ENCODE measurements around the gene LIPI. TPM values are rescaled to one million over a fixed set of nuclear protein-coding genes. Genes with fewer than 3 reads are reported as not detected.

LIPI gene
- total and polyA plus RNA-seq, 10 of the 15 experiments (the other 5 are each of a cell fraction or from before 2014, with no cell fraction given) = 0.05 to 0.32 (median 0.10) TPM; not detected in 5

- no peak for TF ChIP-seq PAX5 (IDR thresholded peaks at IDR 0.05; ENCODE audit: borderline replicate concordance, low read depth, low read length)
- TF ChIP-seq RUNX3 (IDR thresholded peaks at IDR 0.05; ENCODE audit: low read length) = peak; percentile 38; the same call in 1 of the 2 replicates
- no peak for TF ChIP-seq SREBF1 (IDR thresholded peaks at IDR 0.05; ENCODE audit: low read length)
- TF ChIP-seq MTA2 (IDR thresholded peaks at IDR 0.05; ENCODE audit: low read depth) = no peak
Measured at GRCh38 chr21:14076143-14076806, 134.5 kb downstream of the LIPI start (continued).

- peaks cover 4% of the 10 kb centered on the region; the same call in 1 of the 3 replicates for H3K9me3 ChIP-seq (replicated peaks; ENCODE audit: control insufficient read depth, insufficient read depth, low read length)
- ATAC-seq = no peak
- SMC1A ChIA-PET (ENCODE audit: uncharacterized antibody, unreplicated experiment) = no interaction called here
- H3K27ac ChIP-seq (ENCODE audit: control insufficient read depth, insufficient read depth) = no peak overlapping the region
- CTCF ChIA-PET = no interaction called here
- H3K4me1 ChIP-seq (ENCODE audit: control insufficient read depth, insufficient read depth, low read length) = no peaks in the 10 kb centered on the region
- H3K4me3 ChIP-seq = no peak overlapping the region
- no peak overlapping the region for H3K4me2 ChIP-seq (ENCODE audit: control insufficient read depth, insufficient read depth)
- no peak overlapping the region for H2AFZ ChIP-seq (ENCODE audit: control insufficient read depth, low read depth, low read length)
- 98% methylated on average over 32 of the region's 32 CpGs for WGBS (ENCODE audit: insufficient coverage, insufficient replicate concordance, low lambda C conversion rate, missing lambda C conversion rate)
- H3K36me3 ChIP-seq (ENCODE audit: control insufficient read depth in 2 of 2, insufficient read depth in 2 of 2, low read length in 1 of 2) = peaks cover 0 to 4% of the 10 kb centered on the region in 2 experiments; a peak in 3 of 4 replicates
- in situ Hi-C loops (cut with MboI) = loop anchor here (25.0 kb wide), 2 partner anchors 112 to 1662 kb away; partner anchors contain the start of gene USP25
- peak; percentile 97 for FAIRE-seq
- no peaks in the 10 kb centered on the region for H3K79me2 ChIP-seq (ENCODE audit: control insufficient read depth, insufficient read depth, low read length)
- no TSS peak for BruUV-seq (replicated peaks)
- no peaks in the 10 kb centered on the region for H3K27me3 ChIP-seq (replicated peaks in 1 of 2; ENCODE audit: control insufficient read depth in 2 of 2, insufficient read depth in 2 of 2, low read length in 1 of 2)
- no peak overlapping the region for H3K9ac ChIP-seq (ENCODE audit: control insufficient read depth, insufficient read depth, low read length)
- DNase-seq (ENCODE audit: low read depth, low spot score) = no peak
- H4K20me1 ChIP-seq (ENCODE audit: control insufficient read depth, insufficient read depth) = no peaks in the 10 kb centered on the region
- intact Hi-C loops (cut with micrococcal nuclease; ENCODE audit: unreplicated experiment) = no loop called here
- POLR2A ChIA-PET = no interaction called here
- RAD21 ChIA-PET (ENCODE audit: unreplicated experiment) = no interaction called here
- TF ChIP-seq ZNF592 (IDR thresholded peaks at IDR 0.05) (no peak), IRF3 (IDR thresholded peaks at IDR 0.05) (no peak), JUNB (IDR thresholded peaks at IDR 0.05) (no peak), ZNF384 (IDR thresholded peaks at IDR 0.05; ENCODE audit: borderline replicate concordance, low read depth, low read length) (no peak), ZBTB4 (CRISPR knock-in tag; IDR thresholded peaks at IDR 0.05) (no peak), IKZF1 (conservative IDR thresholded peaks at IDR 0.05) (no peak), SIN3A (IDR thresholded peaks at IDR 0.05; ENCODE audit: low read depth, low read length) (no peak), TCF3 (IDR thresholded peaks at IDR 0.05; ENCODE audit: borderline replicate concordance, insufficient read depth, low read depth, low read length) (no peak)
Measured at GRCh38 chr21:14075346-14076142, 135.2 kb downstream of the LIPI start.
